ENCODE data around the gene SLC17A7. TPM values are rescaled to one million over a fixed set of nuclear protein-coding genes. Genes with fewer than 3 reads are reported as not detected.

Gene SLC17A7
- total RNA-seq, result 0.99 TPM
- long read RNA-seq, partial matches to known transcripts, result 0 of 1 reads
- long read RNA-seq, other reads (novel, unspliced or antisense), result 1 of 1 reads

GRCh38 chr19:49441210-49441959 is at the start of gene SLC17A7:
TSS of gene SLC17A7 (minus strand) at chr19:49441527. CDS start at chr19:49441379, 148 bp downstream.
- H3K36me3 ChIP-seq, result no peaks in the 10 kb centered on the region
- intact Hi-C loops (cut with micrococcal nuclease), result loop anchor here (10.0 kb wide), 1 partner anchor 47 kb away; no protein-coding TSS in a partner anchor
- DNase-seq, result peak; percentile 63
- H3K27me3 ChIP-seq (ENCODE audit: low read depth), result peaks cover 62% of the 10 kb centered on the region
- no peak for TF ChIP-seq CTCF (IDR thresholded peaks at IDR 0.05; ENCODE audit: borderline replicate concordance)
- peak within 1 kb of the TSS; percentile 83 for H3K4me3 ChIP-seq
- peaks cover 26% of the 10 kb centered on the region for H3K4me1 ChIP-seq
- H3K27ac ChIP-seq (replicated peaks), result peak within 1 kb of the TSS; percentile 95
- H3K9me3 ChIP-seq (replicated peaks), result no peaks in the 10 kb centered on the region

GRCh38 chr19:49490287-49491029 is 49.1 kb upstream of the SLC17A7 start:
- no peaks in the 10 kb centered on the region for H3K9me3 ChIP-seq (replicated peaks)
- H3K4me1 ChIP-seq, result peaks cover 44% of the 10 kb centered on the region
- TF ChIP-seq CTCF (IDR thresholded peaks at IDR 0.05; ENCODE audit: borderline replicate concordance), result no peak
- H3K36me3 ChIP-seq, result peaks cover 43% of the 10 kb centered on the region
- intact Hi-C loops (cut with micrococcal nuclease), result no loop called here
- H3K27ac ChIP-seq (replicated peaks), result peak overlapping the region; percentile 93
- H3K27me3 ChIP-seq (ENCODE audit: low read depth), result no peaks in the 10 kb centered on the region
- peak overlapping the region; percentile 98 for H3K4me3 ChIP-seq
- DNase-seq, result no peak

GRCh38 chr19:49489601-49490167 is 48.4 kb upstream of the SLC17A7 start:
- peaks cover 39% of the 10 kb centered on the region for H3K4me1 ChIP-seq
- DNase-seq, result no peak
- H3K27me3 ChIP-seq (ENCODE audit: low read depth), result no peaks in the 10 kb centered on the region
- intact Hi-C loops (cut with micrococcal nuclease), result no loop called here
- peaks cover 45% of the 10 kb centered on the region for H3K36me3 ChIP-seq
- TF ChIP-seq CTCF (IDR thresholded peaks at IDR 0.05; ENCODE audit: borderline replicate concordance), result no peak
- H3K4me3 ChIP-seq, result peak overlapping the region; percentile 98
- peak overlapping the region; percentile 93 for H3K27ac ChIP-seq (replicated peaks)
- no peaks in the 10 kb centered on the region for H3K9me3 ChIP-seq (replicated peaks)

GRCh38 chr19:49488863-49489537 is 47.7 kb upstream of the SLC17A7 start:
- intact Hi-C loops (cut with micrococcal nuclease), result no loop called here
- DNase-seq, result no peak
- H3K27ac ChIP-seq (replicated peaks), result peak overlapping the region; percentile 93
- no peaks in the 10 kb centered on the region for H3K27me3 ChIP-seq (ENCODE audit: low read depth)
- H3K4me1 ChIP-seq, result peaks cover 39% of the 10 kb centered on the region
- H3K9me3 ChIP-seq (replicated peaks), result no peaks in the 10 kb centered on the region
- H3K4me3 ChIP-seq, result peak overlapping the region; percentile 98
- TF ChIP-seq CTCF (IDR thresholded peaks at IDR 0.05; ENCODE audit: borderline replicate concordance), result no peak
- peaks cover 46% of the 10 kb centered on the region for H3K36me3 ChIP-seq

All from left ventricle myocardium inferior (tissue), 1 donor.